Measurements from ENCODE around the gene SPRR2A. TPM values are rescaled to one million over a fixed set of nuclear protein-coding genes. Genes with fewer than 3 reads are reported as not detected.

The SPRR2A gene
- total RNA-seq: not detected in 2 replicates
- long read RNA-seq: 0 reads

DNA sequence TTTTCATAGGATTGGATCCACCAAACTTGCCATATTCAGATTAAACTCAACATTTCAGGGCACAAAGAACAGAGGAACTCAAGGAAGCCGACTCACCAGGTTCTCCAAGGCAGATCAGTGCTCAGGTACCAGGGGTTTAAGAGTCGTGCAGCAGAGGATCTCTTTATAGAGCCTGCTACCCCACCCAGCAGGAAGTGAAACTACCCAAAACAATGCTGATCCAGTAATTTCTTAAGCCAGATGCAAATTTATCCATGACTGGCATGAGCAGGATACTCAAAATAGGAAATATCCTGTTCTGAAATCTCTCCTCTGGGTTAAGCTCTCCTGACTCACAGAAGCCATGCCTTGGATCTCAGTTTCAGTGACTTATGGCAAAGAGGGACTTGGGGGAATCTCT, at the start of gene SPRR2A:
TSS of gene SPRR2A (minus strand) at position 138 of the 400 bp plus-strand sequence. CDS start 777 bp downstream, outside the sequence.
- DNase-seq (ENCODE audit: low read depth, low spot score): no peak
- Mint-ChIP-seq H3K4me1 (no peaks in the 10 kb centered on the region), H3K4me3 (no peak within 1 kb of the TSS), H3K27me3 (ENCODE audit: low read depth) (peaks cover 62% of the 10 kb centered on the region), H3K9me3 (peaks cover 3% of the 10 kb centered on the region), H3K36me3 (ENCODE audit: low read depth) (no peaks in the 10 kb centered on the region), H3K27ac (ENCODE audit: unreplicated experiment) (no peak within 1 kb of the TSS)
- TF ChIP-seq, protein P1, sequence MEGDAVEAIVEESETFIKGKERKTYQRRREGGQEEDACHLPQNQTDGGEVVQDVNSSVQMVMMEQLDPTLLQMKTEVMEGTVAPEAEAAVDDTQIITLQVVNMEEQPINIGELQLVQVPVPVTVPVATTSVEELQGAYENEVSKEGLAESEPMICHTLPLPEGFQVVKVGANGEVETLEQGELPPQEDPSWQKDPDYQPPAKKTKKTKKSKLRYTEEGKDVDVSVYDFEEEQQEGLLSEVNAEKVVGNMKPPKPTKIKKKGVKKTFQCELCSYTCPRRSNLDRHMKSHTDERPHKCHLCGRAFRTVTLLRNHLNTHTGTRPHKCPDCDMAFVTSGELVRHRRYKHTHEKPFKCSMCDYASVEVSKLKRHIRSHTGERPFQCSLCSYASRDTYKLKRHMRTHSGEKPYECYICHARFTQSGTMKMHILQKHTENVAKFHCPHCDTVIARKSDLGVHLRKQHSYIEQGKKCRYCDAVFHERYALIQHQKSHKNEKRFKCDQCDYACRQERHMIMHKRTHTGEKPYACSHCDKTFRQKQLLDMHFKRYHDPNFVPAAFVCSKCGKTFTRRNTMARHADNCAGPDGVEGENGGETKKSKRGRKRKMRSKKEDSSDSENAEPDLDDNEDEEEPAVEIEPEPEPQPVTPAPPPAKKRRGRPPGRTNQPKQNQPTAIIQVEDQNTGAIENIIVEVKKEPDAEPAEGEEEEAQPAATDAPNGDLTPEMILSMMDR (conservative IDR thresholded peaks at IDR 0.05): no peak

DNA sequence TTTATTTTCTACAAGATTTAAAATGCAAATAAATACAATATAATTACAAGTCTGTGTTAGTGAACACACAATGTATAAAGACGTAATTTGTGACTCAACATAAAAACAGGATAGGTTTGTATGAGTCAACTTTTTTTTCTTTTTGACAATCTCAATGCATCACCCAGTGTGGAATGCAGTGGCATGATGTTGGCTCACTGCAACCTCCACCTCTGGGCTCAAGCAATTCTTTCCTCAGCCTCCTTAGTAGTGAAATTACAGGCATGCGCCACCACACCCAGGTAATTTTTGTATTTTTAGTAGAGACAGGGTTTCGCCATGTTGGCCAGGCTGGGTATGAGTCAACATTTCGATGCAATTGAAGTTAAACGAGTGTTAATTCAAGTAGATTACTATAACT, 42.9 kb upstream of the SPRR2A start:
- Mint-ChIP-seq H3K27ac (ENCODE audit: unreplicated experiment) (no peak overlapping the region), H3K27me3 (ENCODE audit: low read depth) (peaks cover 16% of the 10 kb centered on the region), H3K4me3 (no peak overlapping the region), H3K4me1 (no peaks in the 10 kb centered on the region), H3K36me3 (ENCODE audit: low read depth) (no peaks in the 10 kb centered on the region), H3K9me3 (peaks cover 2% of the 10 kb centered on the region)
- TF ChIP-seq, protein P1 (conservative IDR thresholded peaks at IDR 0.05): no peak
- DNase-seq (ENCODE audit: low read depth, low spot score): no peak

DNA sequence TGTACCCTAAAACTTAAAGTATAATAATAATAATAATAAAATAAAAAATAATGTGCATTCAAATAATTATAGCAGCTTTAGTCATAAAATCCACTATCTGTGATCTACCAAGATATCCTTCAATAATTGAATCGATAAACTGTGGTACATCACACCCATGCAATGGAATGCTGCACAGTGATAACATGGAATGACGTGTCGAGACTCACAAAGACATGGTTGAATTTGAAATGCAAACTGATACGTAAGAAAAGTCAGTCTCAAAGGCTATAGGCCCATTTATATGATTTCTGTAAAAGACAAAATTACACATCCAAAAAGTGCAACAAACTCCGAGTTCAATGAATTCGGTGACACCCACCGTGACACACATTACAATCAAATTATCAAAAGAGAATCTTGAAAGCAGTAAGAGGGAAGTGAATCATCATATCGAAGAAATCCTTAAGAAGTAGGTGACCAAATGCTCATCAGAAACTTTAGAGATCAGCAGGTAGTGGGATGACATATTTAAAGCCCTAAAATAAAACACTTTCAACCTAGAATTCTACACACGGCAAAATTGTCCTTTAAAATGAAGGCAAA, 42.2 kb upstream of the SPRR2A start:
- Mint-ChIP-seq H3K9me3 (no peaks in the 10 kb centered on the region), H3K27me3 (ENCODE audit: low read depth) (peaks cover 14% of the 10 kb centered on the region), H3K36me3 (ENCODE audit: low read depth) (no peaks in the 10 kb centered on the region), H3K4me1 (no peaks in the 10 kb centered on the region), H3K4me3 (no peak overlapping the region), H3K27ac (ENCODE audit: unreplicated experiment) (no peak overlapping the region)
- no peak for DNase-seq (ENCODE audit: low read depth, low spot score)
- TF ChIP-seq, protein P1 (conservative IDR thresholded peaks at IDR 0.05): no peak

DNA sequence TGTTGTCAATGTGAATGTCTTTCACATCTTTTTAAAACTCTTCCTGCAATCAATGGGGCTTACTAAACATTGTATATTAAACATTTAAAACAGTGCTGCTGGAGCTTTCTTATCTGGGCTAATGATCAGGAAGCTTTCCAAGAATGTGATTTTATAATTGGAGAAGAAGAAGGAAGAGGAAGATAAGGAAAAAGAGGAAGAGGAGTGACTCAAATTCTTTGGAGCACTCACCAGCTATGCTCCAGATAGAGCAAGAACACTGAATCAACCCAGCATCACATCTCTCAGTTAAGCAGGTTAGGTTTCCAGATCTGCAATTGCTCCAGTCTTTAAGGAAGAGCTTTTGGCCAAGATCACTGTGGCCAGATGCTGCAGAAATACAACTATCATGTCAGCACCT, 38.5 kb upstream of the SPRR2A start:
- Mint-ChIP-seq H3K4me3 (no peak overlapping the region), H3K27me3 (ENCODE audit: low read depth) (peaks cover 11% of the 10 kb centered on the region), H3K9me3 (no peaks in the 10 kb centered on the region), H3K36me3 (ENCODE audit: low read depth) (no peaks in the 10 kb centered on the region), H3K27ac (ENCODE audit: unreplicated experiment) (no peak overlapping the region), H3K4me1 (no peaks in the 10 kb centered on the region)
- TF ChIP-seq, protein P1 (conservative IDR thresholded peaks at IDR 0.05): no peak
- DNase-seq (ENCODE audit: low read depth, low spot score): no peak

DNA sequence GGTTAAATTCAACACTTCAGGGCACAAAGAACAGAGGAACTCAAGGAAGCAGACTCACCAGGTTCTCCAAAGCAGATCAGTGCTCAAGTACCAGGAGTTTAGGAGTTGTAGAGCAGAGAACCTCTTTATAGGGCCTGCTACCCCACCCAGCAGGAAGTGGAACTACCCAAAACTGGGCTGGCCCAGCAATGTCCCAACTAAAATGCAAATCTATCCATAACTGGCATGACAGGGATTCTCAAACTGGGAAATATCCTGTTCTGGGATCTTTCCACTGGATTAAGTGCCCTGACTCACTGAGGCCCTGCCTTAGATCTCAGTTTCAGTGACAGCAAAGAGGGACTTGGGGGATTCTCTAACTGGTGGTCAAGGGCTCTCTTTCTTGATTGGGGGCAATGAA, 37.1 kb upstream of the SPRR2A start, which contains the start of gene SPRR2E:
TSS of gene SPRR2E (minus strand) at position 101 of the 400 bp plus-strand sequence. CDS start 775 bp downstream, outside the sequence.
- H3K27me3 Mint-ChIP-seq (ENCODE audit: low read depth): peaks cover 17% of the 10 kb centered on the region
- TF ChIP-seq, protein P1 (conservative IDR thresholded peaks at IDR 0.05): no peak

More for the DNA sequence above, 37.1 kb upstream of the SPRR2A start, which contains the start of gene SPRR2E:
- Mint-ChIP-seq H3K4me3 (no peak within 1 kb of the TSS), H3K36me3 (ENCODE audit: low read depth) (no peaks in the 10 kb centered on the region), H3K27ac (ENCODE audit: unreplicated experiment) (no peak within 1 kb of the TSS), H3K4me1 (no peaks in the 10 kb centered on the region), H3K9me3 (peaks cover under 1% of the 10 kb centered on the region)
- no peak for DNase-seq (ENCODE audit: low read depth, low spot score)
